HG02588 (cell line): ENCODE data around the gene KLC3.
A peak's percentile ranks its signal among the peaks of the same experiment; 100 is the strongest.

Experiments
- ATAC-seq: cut with Tn5 transposase; IDR thresholded peaks from one replicate; pipeline ENCODE4 v1.9.1; 2021; ENCODE audit warnings: mild to moderate bottlenecking, moderate library complexity; ENCODE audit not compliant: unreplicated experiment

KLC3 gene

DNA sequence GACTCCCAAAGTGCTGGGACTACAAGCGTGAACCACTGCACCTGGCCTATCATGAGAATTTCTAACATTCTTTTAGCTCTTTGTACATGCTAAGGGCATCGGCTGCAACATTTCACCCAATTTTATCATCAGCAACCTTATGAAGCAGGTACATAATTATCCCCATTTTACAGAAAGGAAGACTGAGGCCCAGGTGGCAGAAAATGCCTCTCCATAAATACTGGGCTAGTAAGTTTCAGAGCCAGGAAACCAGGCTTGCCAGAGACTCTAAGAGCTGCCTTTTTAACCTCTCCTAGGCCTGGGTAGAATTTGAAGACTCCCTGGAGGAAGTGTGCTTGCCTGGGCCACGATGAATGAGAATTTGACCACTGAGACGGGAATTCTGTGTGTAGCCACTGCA lies 27.6 kb downstream of the KLC3 start:
- ATAC-seq: no peak

DNA sequence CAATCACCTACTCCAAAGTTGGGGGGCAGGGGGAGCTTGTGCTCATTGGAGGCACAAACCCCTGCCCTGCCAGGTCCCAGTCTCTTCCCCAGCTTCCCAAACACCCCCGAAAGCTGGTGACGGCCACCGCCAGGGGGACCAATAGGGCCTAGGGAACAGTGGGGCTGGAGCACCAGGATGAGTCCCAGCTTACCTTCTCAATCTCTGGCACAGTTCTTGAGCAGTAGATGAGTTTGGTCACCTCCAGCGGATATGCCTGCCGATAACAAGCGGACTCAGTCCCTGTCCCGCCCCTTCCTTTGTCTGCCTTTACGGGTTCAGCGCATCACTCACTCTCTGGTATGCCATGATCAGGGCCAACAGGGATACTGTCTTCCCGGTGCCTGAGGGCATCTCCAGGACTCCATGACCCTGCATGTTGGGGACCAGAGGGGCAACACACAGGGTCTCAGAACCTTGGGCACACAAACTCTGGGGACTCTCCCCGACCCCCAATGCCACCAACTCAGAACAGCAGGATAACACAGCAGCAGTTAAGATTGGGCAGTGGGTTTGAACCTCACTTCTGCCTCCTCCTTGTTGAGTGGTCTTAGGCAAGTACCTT lies 28.3 kb downstream of the KLC3 start:
- ATAC-seq: no peak

DNA sequence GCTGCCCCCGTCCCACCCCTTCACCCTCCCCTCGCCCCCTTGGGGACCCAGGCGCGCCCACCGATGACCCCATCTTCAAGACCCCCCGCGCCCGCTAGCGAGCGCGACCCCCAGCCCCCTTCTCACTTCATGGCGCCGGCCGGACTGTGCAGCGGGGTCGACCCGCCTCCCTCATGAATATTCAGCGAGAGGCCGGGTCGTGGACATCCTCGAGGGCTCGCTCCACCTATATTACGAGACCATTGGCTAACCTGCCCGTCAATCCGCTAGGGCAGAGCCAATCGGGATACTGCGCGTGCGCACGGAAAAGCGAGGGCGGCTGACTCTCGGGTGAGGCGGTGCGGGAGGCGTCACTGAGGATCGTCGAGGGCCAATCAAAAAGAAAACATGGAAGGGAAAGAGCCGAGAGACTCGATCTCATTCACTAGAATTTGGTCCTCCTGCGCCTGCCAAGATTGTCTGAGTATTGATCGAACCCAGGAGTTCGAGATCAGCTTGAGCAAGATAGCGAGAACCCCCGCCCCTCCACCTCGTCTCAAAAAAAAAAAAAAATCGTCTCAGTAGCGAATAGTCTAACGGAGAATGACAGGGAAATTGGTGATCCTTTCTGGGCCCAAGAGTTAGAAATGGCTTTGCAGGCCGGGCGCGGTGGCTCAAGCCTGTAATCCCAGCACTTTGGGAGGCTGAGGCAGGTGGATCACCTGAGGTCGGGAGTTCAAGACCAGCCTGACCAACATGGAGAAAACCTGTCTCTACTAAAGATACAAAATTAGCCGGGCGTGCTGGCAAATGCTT lies 30.1 kb downstream of the KLC3 start, which contains the start of gene ERCC2:
ERCC2 (minus strand) TSS at position 164 of the 795 bp plus-strand sequence; CDS start at position 131, 33 bp downstream.
- ATAC-seq: peak; percentile 95

DNA sequence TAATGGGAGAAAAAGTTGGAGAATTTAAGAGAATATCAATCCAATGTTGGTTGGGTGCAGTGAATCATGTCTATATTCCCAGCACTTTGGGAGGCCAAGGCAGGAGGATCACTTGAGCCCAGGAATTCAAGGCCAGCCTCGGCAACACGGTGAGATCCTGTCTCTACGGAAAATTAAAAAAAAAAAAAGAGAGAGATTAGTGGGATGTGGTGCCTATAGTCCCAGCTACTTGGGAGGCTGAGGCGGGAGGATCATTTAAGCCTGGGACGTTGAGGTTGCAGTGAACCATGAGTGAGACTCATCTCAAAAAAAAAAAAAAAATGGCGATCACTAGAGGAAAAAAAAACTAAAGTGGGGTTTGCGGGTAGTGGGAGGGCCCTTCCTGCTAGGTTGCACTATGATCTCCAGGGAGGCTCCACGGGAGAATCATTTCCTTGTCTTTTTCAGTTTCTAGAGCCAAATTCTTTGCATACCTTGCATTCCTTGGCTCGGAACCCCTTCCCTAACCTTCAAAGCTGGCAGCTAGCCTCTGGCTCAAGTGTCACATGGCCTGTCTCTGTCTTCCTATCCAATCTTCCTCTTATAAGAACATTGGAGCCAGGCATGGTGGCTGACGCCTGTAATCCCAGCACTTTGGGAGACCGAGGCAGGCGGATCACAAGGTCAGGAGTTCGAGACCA lies 35.6 kb downstream of the KLC3 start:
- no peak for ATAC-seq

DNA sequence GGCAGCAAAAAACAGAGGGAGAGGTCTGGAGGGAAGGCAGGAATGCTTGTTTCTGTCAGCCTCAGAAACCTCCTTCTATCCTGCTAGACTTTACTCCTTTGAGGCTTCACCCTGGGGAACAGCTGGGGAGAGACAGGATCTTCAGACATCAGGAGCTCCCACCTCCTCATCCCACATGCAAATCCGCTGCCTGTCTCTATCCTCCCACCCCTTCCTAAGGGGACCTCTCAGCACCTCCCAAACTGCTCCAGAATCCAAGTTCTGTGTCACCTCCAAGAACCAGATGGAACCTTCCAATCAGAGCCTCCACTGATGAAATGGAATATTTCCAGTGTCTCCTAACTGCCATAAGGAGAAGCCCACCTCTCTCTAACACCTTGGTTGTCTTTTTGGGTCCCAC lies 39.6 kb downstream of the KLC3 start:
- ATAC-seq: no peak

DNA sequence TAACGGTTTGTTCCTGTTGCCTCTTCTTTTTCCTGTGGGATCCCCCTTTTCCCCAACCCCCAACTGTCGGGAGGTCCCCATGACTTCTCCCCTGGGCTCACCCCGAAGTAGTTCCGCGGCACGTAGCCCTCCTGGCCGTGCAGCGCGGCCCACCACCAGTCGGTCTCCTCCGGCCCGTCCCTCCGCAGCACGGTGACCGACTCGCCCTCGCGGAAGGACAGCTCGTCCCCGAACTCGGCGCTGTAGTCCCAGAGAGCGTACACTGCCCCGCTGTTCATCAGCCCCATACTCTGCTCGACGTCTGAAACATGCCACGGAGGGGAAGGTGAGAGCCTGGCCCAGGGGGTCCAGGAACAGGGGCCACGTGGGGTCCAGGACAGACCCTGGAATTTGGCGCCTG lies 41.9 kb downstream of the KLC3 start:
- ATAC-seq: no peak

DNA sequence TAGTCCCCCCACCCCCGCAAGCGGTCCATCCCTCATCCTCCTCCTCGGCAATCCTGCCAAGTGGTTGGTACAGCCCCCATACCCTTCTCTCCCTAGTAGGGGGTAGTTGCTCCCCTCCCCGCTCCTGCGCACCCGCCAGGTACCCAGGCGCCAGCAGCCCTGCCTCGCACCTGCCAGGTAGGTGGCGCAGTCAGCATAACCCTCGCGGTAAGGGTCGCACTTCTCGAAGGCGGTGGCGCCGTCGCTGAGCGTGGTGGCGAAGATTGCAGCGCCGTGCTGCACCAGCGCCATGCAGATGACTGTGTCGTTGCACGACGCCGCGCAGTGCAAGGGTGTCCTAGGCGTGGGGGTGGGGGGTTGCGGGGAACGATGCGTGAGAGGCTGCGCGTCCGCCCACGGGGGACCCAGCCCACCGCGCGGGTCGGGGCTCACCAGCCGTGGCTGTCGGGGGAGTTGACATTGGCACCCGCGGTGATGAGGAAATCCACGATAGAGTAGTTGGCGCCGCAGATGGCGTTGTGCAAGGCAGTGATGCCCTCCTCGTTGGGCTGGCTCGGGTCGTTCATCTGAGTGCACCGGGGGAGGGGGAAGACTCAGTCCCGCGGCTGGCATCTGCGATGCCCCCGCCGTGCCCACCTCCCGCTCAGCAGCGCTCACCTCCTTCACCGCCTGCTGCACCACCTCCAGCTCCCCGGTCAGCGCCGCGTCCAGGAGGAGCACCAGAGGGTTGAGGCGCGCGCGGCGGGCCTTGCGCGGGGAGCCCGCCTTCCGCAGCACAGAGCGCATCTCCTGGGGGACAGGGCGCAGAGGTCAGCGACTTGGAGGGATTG lies 45.1 kb downstream of the KLC3 start:
- no peak for ATAC-seq

DNA sequence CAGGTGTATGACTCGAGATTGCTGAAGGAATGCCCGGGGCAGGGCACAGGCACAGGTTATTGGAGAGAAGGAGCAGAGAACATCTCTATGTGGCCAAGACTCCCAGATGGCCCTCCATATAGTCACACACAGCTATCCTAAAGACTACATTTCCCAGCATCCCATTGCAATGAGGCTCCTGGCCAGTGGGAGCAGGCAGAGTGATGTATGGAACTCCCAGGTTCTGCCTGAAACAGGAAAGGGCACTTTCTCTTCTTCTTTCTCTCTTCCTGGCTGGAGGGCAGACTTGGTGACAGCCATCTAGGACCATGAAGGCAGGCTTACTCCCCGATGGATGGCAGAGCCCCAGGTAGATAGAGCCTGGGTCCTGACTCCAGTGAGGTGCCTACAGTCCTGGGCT lies 50.8 kb downstream of the KLC3 start:
- ATAC-seq: no peak

DNA sequence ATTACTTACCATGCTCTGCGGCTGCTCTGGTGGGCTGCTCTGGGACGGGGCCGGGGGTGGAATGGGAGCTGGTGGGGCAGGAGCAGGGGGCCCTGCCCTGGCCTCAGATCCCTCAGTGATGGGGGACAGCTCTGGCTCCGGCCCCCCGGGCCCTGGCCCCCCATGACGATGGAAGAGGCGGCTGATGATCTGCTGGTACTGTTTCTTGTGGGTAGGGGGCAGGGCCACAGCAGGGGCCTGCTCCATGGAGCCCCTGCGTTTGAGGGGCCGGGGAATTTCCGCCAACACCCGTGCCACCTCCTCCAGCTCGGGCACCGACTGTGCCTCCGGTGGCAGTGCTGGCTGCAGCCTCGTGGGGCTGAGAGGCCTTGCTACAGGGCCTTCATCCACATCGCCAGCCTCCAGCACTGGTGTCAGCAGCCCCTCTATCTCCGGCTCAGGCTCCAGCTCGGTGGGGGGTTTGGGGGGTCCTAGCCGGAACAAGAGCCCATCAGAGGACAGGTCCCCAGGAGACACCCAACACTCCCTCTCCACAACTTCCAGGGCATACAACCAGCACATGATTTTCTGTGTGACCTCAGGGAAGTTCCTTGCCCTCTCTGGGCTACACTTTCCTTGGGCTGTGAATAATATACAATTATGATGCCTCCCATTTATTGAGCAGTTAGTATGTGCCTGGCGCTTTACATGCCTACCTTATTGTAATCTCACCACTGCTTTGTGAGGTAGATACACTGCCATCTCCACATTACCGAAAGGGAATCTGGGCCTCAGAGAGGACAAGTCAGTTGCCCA lies 51.5 kb downstream of the KLC3 start:
- ATAC-seq: no peak

DNA sequence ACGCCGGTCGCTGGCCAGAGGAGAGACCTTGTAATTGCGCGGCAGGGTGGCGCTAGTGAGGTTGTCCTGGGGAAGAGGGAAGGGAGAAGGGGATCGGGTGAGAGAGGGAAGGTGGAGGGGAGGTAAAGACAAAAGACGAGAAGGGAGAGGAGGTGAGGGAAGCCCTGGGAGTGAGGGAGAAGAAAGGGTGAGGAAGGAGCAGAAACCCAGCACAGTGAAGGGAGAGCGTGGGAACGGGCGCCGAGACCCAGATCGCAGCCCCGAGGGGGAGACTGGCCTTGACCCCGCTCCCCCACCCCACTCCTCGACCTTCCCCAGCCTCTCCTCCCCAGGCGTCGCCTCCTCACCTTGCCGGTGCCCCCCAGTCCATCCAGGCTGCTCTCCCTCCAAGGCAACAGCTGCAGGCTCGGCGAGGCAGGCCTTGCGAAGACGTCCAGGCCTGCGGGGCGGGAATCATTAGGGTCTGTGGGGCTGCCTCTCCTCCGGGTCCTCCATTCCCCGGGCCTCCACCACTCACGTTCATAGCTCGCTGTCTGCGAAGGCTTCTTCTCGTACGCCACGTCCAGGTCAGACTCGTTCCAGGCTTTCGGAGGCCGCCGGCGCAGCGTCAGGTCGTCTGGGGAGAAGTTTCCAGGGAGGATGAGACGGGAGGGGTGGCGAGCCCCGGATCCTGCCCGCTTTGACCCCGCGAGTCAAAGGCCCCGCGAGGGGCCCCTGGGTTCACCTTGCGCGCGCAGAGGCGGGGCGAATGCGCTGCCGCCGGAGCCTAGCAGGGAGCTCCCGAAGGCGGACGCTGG lies 55.5 kb downstream of the KLC3 start:
- ATAC-seq: no peak

DNA sequence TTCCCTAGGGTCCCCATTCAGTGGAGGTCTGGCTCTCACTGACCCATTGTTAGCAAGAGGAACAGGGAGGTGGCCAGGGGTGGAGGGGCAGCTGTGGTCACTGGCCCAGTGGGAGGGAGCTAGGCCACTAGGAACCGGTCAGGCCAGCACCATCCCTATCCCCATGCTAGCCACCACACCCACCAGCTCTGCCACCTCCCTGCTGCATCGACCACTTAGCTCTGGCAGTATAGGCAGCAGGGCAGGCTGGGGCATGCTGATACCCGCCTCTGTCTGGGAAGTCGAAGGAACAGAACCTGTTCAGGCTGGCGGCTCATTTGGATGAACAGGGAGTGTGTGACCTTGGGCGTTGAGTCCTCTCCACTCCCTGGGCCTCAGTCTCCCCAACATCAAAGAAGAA lies 59.6 kb downstream of the KLC3 start:
- no peak for ATAC-seq
